ENCODE measurements around the gene UNC5C. TPM values are rescaled to one million over a fixed set of nuclear protein-coding genes. Genes with fewer than 3 reads are reported as not detected.

The UNC5C gene
- total RNA-seq, 1 experiment from 2014 or later, result 8.2 TPM

- ChIA-PET CTCF (no interaction called here), POLR2A (no interaction called here)
- no peak overlapping the region for H3K27ac ChIP-seq (ENCODE audit: low read length)
- no peaks in the 10 kb centered on the region for H3K36me3 ChIP-seq (ENCODE audit: control insufficient read depth, insufficient read depth, low read length)
- H3K4me1 ChIP-seq (ENCODE audit: control insufficient read depth, insufficient read depth, low read length), result no peaks in the 10 kb centered on the region; the same call in 1 of the 2 replicates
- DNase-seq (ENCODE audit: low read depth, low spot score) (no peak), ATAC-seq (no peak)
- no TSS peak for BruUV-seq (replicated peaks)
- H3K9me3 ChIP-seq (ENCODE audit: control insufficient read depth, insufficient read depth, low read depth, low read length), result no peaks in the 10 kb centered on the region
- no peaks in the 10 kb centered on the region for H3K27me3 ChIP-seq (ENCODE audit: control insufficient read depth, insufficient read depth, low read length)
- H3K4me3 ChIP-seq (ENCODE audit: low read depth in 2 of 2, low read length in 2 of 2), result no peak overlapping the region
- in situ Hi-C loops (cut with HindIII; ENCODE audit: low pct_unique_long_range_greater_than_20kb, low sequenced_read_pairs), result no loop called here
- TF ChIP-seq SIN3A (IDR thresholded peaks at IDR 0.05; ENCODE audit: borderline replicate concordance, insufficient read depth, low read depth, low read length) (no peak), REST (IDR thresholded peaks at IDR 0.05; ENCODE audit: insufficient read depth in 1 of 2, low read depth in 2 of 2, low read length in 1 of 2) (no peak), POLR2AphosphoS5 (IDR thresholded peaks at IDR 0.05; ENCODE audit: low read depth, low read length) (no peak), CTCF (IDR thresholded peaks at IDR 0.05) (no peak), TCF7L2 (IDR thresholded peaks at IDR 0.05; ENCODE audit: low read depth, low read length) (no peak)
- intact Hi-C loops (cut with micrococcal nuclease; ENCODE audit: unreplicated experiment), result no loop called here
These were observed 104.0 kb downstream of the UNC5C start for GRCh38 chr4:95444812-95445211.

GRCh38 chr4:95439896-95440295, 108.9 kb downstream of the UNC5C start:
- no TSS peak for BruUV-seq (replicated peaks)

More at GRCh38 chr4:95439896-95440295, 108.9 kb downstream of the UNC5C start:
- Histone ChIP-seq H3K36me3 (ENCODE audit: control insufficient read depth, insufficient read depth, low read length) (no peaks in the 10 kb centered on the region), H3K9me3 (ENCODE audit: control insufficient read depth, insufficient read depth, low read depth, low read length) (no peaks in the 10 kb centered on the region), H3K4me1 (ENCODE audit: control insufficient read depth, insufficient read depth, low read length) (no peaks in the 10 kb centered on the region), H3K4me3 (ENCODE audit: low read depth in 2 of 2, low read length in 2 of 2) (no peak overlapping the region), H3K27ac (ENCODE audit: low read length) (no peak overlapping the region), H3K27me3 (ENCODE audit: control insufficient read depth, insufficient read depth, low read length) (no peaks in the 10 kb centered on the region)
- ATAC-seq (no peak), DNase-seq (ENCODE audit: low read depth, low spot score) (no peak)
- ChIA-PET POLR2A (no interaction called here), CTCF (no interaction called here)
- TF ChIP-seq POLR2AphosphoS5 (IDR thresholded peaks at IDR 0.05; ENCODE audit: low read depth, low read length) (no peak), CTCF (IDR thresholded peaks at IDR 0.05) (no peak), TCF7L2 (IDR thresholded peaks at IDR 0.05; ENCODE audit: low read depth, low read length) (no peak), SIN3A (IDR thresholded peaks at IDR 0.05; ENCODE audit: borderline replicate concordance, insufficient read depth, low read depth, low read length) (no peak), REST (IDR thresholded peaks at IDR 0.05; ENCODE audit: insufficient read depth in 1 of 2, low read depth in 2 of 2, low read length in 1 of 2) (no peak)
- in situ Hi-C loops (cut with HindIII; ENCODE audit: low pct_unique_long_range_greater_than_20kb, low sequenced_read_pairs), result no loop called here
- intact Hi-C loops (cut with micrococcal nuclease; ENCODE audit: unreplicated experiment), result no loop called here

All from Panc1 (cell line).